K562 (cell line): ENCODE results near the gene MYO16. TPM values are rescaled to one million over a fixed set of nuclear protein-coding genes. Genes with fewer than 3 reads are reported as not detected.

ENCODE experiments used
- ATAC-seq: fragments of 200-7000 bp; cut with Tn5 transposase; 3 replicates; pipeline ENCODE4 v1.9.1; 2020; ENCODE audit warnings: moderate library complexity
- BruUV-seq: library from RNA; stranded (reverse); fragments of 400-500 nt; replicated peaks from 2 replicates; lab custom pipeline; 2021; lab: Mats Ljungman, UMichigan
- CTCF ChIA-PET: fragments of 300-600 bp; formaldehyde crosslinking; extraction: SDS; loops from one replicate; lab custom pipeline; 2021; ENCODE audit warnings: low intra/inter-chr PET ratio; lab: Yijun Ruan, JAX
- POLR2A ChIA-PET: fragments of 300-600, 350-650 bp; sonication (Branson Sonifier 250); formaldehyde crosslinking; extraction: SDS; loops from one replicate; lab custom pipeline; 2021; ENCODE audit warnings: antibody characterized with exemption, inconsistent platforms; lab: Yijun Ruan, JAX
- DNase-seq, 4 experiments: peaks; one replicate each; pipeline versions ENCODE4 v3.0.0 to v3.0.0-alpha.2; 2011 to 2018; ENCODE audit warnings: low spot score in 3 of 4, mixed read lengths in 3 of 4; ENCODE audit errors: extremely low read depth in 1 of 4
- FAIRE-seq: peaks from 2 replicates; lab custom pipeline; 2011; peaks lifted over from hg19 to GRCh38; lab: Jason Lieb, UNC
- H2AFZ ChIP-seq: 2 replicates; pipeline ENCODE4 v1.6.0; 2011; ENCODE audit warnings: low read depth, low read length, control low read depth, inconsistent platforms
- H3K27ac ChIP-seq: fragments of 200-600 bp; 3 replicates; pipeline ENCODE4 v1.8.0; 2011; ENCODE audit warnings: low read depth, mild to moderate bottlenecking, control low read depth, inconsistent platforms, low read length, moderate library complexity, mixed read lengths; ENCODE audit errors: extremely low read depth
- H3K27me3 ChIP-seq, 2 experiments: fragments of 300-600 bp in 1 of 2; 2 replicates in 1 of 2; 3 replicates in 1 of 2; pipeline versions ENCODE4 v1.6.0 to v1.8.0; 2011; ENCODE audit warnings: inconsistent platforms in 2 of 2, low read length in 2 of 2, mild to moderate bottlenecking in 1 of 2, mixed read lengths in 1 of 2, moderate library complexity in 1 of 2; ENCODE audit not compliant: control insufficient read depth in 2 of 2, insufficient read depth in 2 of 2
- H3K36me3 ChIP-seq: fragments of 300-600 bp; 3 replicates; pipeline ENCODE4 v1.8.0; 2011; ENCODE audit warnings: mild to moderate bottlenecking, low read length, inconsistent platforms; ENCODE audit not compliant: control insufficient read depth, insufficient read depth
- H3K4me1 ChIP-seq, 2 experiments: fragments of 200-600 bp in 1 of 2; replicated peaks in 1 of 2; 2 replicates in 1 of 2; 3 replicates in 1 of 2; pipeline versions ENCODE4 v1.5.1 to v1.8.0; 2011; ENCODE audit warnings: inconsistent platforms in 2 of 2, low read length in 2 of 2, mild to moderate bottlenecking in 1 of 2, mixed read lengths in 1 of 2, moderate library complexity in 1 of 2; ENCODE audit not compliant: control insufficient read depth in 2 of 2, insufficient read depth in 2 of 2
- H3K4me2 ChIP-seq: 2 replicates; pipeline ENCODE4 v1.6.1; 2011; ENCODE audit warnings: low read length, control low read depth, inconsistent platforms, mixed read lengths; ENCODE audit not compliant: insufficient read depth
- H3K4me3 ChIP-seq: fragments of 200-600 bp; sonication (generic), shearing (Covaris generic); 2 replicates; pipeline ENCODE4 v1.5.1; 2016; ENCODE audit warnings: control low read depth, inconsistent platforms
- H3K79me2 ChIP-seq: fragments of 200-600 bp; 3 replicates; pipeline ENCODE4 v1.8.0; 2011; ENCODE audit warnings: low read length, inconsistent platforms; ENCODE audit not compliant: control insufficient read depth, insufficient read depth
- H3K9ac ChIP-seq, 2 experiments: 2 replicates each; pipeline versions ENCODE4 v1.6.0 to v1.6.1; 2011; ENCODE audit warnings: low read depth in 2 of 2, low read length in 2 of 2, control low read depth in 1 of 2, inconsistent platforms in 1 of 2, mild to moderate bottlenecking in 1 of 2, mixed read lengths in 1 of 2; ENCODE audit not compliant: insufficient read depth in 1 of 2
- H3K9me1 ChIP-seq: one replicate; pipeline ENCODE4 v1.6.0; 2011; ENCODE audit warnings: inconsistent platforms, mild to moderate bottlenecking, low read length, moderate library complexity; ENCODE audit not compliant: control insufficient read depth, insufficient read depth
- H3K9me3 ChIP-seq: replicated peaks from 2 replicates; pipeline ENCODE4 v1.5.1; 2011; ENCODE audit warnings: low read depth, low read length, inconsistent platforms; ENCODE audit not compliant: control insufficient read depth, insufficient read depth
- H4K20me1 ChIP-seq: replicated peaks from 2 replicates; pipeline ENCODE4 v1.6.1; 2011; ENCODE audit warnings: low read length, inconsistent platforms, mixed read lengths; ENCODE audit not compliant: control insufficient read depth, insufficient read depth
- LEF1 ChIP-seq: fragments of 450-650 bp; IDR thresholded peaks from 2 replicates; pipeline ENCODE4 v1.6.1; 2016; ENCODE audit warnings: mild to moderate bottlenecking
- THRAP3 ChIP-seq: fragments of 450-650 bp; IDR thresholded peaks from 2 replicates; pipeline ENCODE4 v1.6.1; 2016; ENCODE audit warnings: mild to moderate bottlenecking, inconsistent platforms, borderline replicate concordance
- YBX1 ChIP-seq: fragments of 450-650 bp; IDR thresholded peaks from 2 replicates; pipeline ENCODE4 v1.7.1; 2016; ENCODE audit warnings: mild to moderate bottlenecking
- ZKSCAN3 ChIP-seq: fragments of 250-450 bp; sonication (Bioruptor Pico); IDR thresholded peaks from 2 replicates; pipeline ENCODE4 v1.4.0; 2020
- WGBS: fragments of 100-300 bp; shearing (Covaris generic); methylation state at CpG from one replicate; pipeline ENCODE4 v1.1.6; 2016; ENCODE audit warnings: low coverage, mixed read lengths; ENCODE audit not compliant: insufficient coverage; ENCODE audit errors: missing lambda C conversion rate; 5-methylcytosine and 5-hydroxymethylcytosine counted together
- in situ Hi-C: fragments of 300-500 bp; cut with MboI; formaldehyde crosslinking; loops from 4 replicates; pipeline ENCODE4 v1.15.0; 2018; ENCODE audit warnings: inconsistent platforms, mixed read lengths
- intact Hi-C: fragments of 100-400 bp; cut with micrococcal nuclease; formaldehyde crosslinking; loops from 2 replicates; pipeline ENCODE4 v1.14.2; 2022
- polyA plus RNA-seq, 8 experiments: library from polyadenylated mRNA; depleted of rRNA in 4 of 8; stranded (reverse) in 5 of 8; unstranded in 3 of 8; fragments of >200 nt; fragmentation: Nextera tagmentation in 2 of 8; fragmentation: Illumina TruSeq in 1 of 8; extraction: Ambion mirVana in 2 of 8; extraction: Trizol in 1 of 8; gene quantifications; 2 replicates each; pipeline versions ENCODE4 v1.2.1 to v1.2.3, GENCODE V29; 2011 to 2014; ENCODE audit warnings: inconsistent platforms in 1 of 8, missing spikeins in 1 of 8
- total RNA-seq, 7 experiments: library from RNA; depleted of rRNA in 6 of 7; stranded (reverse); fragments of >200 nt in 6 of 7; fragmentation: Illumina TruSeq in 2 of 7; extraction: Trizol in 2 of 7; gene quantifications; 2 replicates each; pipeline versions ENCODE4 v1.2.1 to v1.2.3, GENCODE V29; 2011 to 2021; ENCODE audit warnings: low replicate concordance in 1 of 7
- TF ChIP-seq, protein P1 (sequence below): sonication (generic); formaldehyde crosslinking; IDR thresholded peaks from 2 replicates; pipeline ENCODE4 v1.9.0; 2022; ENCODE audit warnings: mild to moderate bottlenecking, missing genetic modification reagents
- TF ChIP-seq, protein P2 (sequence below): fragments of 450-650 bp; formaldehyde crosslinking; IDR thresholded peaks from 2 replicates; pipeline ENCODE4 v1.4.0; 2022; ENCODE audit warnings: mild to moderate bottlenecking, moderate library complexity

The MYO16 gene
- total and polyA plus RNA-seq, 9 of the 15 experiments (the other 6 are each of a cell fraction or from before 2014, with no cell fraction given), result 4.3 to 45.7 (median 12.1) TPM

DNA sequence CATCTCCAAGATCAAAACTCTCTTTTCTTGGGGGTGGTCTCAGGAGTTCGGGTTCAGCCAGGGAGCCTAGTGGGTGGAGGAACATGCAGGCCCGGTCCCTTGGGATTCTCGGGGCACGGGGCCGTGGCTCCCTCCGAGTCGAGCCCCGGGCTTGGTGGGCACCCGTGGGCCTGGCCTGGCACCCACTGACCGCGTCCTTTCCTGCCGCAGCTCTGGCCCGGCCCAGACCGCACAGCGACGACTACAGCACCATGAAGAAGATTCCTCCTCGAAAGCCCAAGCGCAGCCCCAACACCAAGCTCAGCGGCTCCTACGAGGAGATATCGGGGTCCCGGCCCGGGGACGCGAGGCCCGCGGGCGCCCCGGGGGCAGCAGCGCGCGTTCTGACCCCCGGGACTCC lies 510.6 kb downstream of the MYO16 start:
- no peak for FAIRE-seq
- no TSS peak for BruUV-seq

More for the DNA sequence above, 510.6 kb downstream of the MYO16 start:
- Histone ChIP-seq H3K9me3 (no peaks in the 10 kb centered on the region), H4K20me1 (no peaks in the 10 kb centered on the region), H3K9ac (no peak overlapping the region), H3K4me1 (no peaks in the 10 kb centered on the region), H3K9me1 (no peaks in the 10 kb centered on the region), H3K4me2 (no peak overlapping the region), H3K27ac (no peak overlapping the region), H3K79me2 (no peaks in the 10 kb centered on the region), H3K36me3 (no peaks in the 10 kb centered on the region), H2AFZ (no peak overlapping the region), H3K4me3 (no peak overlapping the region), H3K27me3 (no peaks in the 10 kb centered on the region)
- intact Hi-C loops (loop anchor here (10.0 kb wide), 2 partner anchors 145 to 975 kb away; no protein-coding TSS in a partner anchor), in situ Hi-C loops (no loop called here)
- no peak for TF ChIP-seq YBX1
- TF ChIP-seq, protein P1, sequence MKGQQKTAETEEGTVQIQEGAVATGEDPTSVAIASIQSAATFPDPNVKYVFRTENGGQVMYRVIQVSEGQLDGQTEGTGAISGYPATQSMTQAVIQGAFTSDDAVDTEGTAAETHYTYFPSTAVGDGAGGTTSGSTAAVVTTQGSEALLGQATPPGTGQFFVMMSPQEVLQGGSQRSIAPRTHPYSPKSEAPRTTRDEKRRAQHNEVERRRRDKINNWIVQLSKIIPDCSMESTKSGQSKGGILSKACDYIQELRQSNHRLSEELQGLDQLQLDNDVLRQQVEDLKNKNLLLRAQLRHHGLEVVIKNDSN (CRISPR knock-in tag), result no peak
- TF ChIP-seq LEF1, result no peak
- TF ChIP-seq, protein P2, sequence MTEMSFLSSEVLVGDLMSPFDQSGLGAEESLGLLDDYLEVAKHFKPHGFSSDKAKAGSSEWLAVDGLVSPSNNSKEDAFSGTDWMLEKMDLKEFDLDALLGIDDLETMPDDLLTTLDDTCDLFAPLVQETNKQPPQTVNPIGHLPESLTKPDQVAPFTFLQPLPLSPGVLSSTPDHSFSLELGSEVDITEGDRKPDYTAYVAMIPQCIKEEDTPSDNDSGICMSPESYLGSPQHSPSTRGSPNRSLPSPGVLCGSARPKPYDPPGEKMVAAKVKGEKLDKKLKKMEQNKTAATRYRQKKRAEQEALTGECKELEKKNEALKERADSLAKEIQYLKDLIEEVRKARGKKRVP (CRISPR knock-in tag), result no peak
- TF ChIP-seq THRAP3, result no peak
- TF ChIP-seq ZKSCAN3 (CRISPR knock-in tag), result no peak
- 46% methylated on average over 16 of the region's 33 CpGs for WGBS
- ATAC-seq, result no peak
- DNase-seq, result no peak
- ChIA-PET CTCF (no interaction called here), POLR2A (no interaction called here)
